HG02938 (cell line): ENCODE results near the gene BLNK.
A peak's percentile ranks its signal among the peaks of the same experiment; 100 is the strongest.

Experiments used
- ATAC-seq: cut with Tn5 transposase; IDR thresholded peaks from one replicate; pipeline ENCODE4 v1.9.1; 2021; ENCODE audit warnings: mild to moderate bottlenecking, moderate library complexity; ENCODE audit not compliant: unreplicated experiment

Gene BLNK

DNA sequence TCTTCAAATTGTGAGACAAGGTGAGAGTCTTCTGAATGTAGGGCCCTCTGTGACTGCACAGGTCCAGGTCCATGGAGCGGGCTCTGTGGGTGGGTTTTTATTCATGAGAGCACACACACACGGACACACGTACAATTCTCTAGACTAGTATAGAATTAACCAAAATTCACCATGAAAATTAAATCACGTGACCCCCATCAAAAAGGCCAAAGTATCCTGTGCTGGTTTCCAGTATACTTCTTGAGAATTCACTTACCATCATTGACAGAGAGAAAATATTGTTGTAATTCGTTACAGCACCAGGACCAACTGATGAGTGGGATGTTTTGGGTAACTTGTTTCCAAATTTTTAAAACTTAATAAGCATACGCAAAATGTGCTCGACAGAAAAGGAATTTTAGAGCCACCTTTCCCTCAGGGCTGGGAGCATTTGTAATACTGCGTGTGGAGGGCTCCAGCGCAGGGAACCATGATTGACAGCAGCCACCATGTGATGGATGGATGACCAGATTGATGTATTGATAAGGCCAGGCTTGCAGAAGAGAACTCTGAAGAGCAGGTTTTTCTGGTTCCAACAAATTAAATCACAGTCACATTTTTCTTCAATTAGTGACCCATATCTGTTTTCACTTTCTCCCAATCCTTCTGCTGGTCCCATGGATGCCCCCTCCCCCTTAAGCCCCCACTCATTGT is 18.0 kb upstream of the BLNK start:
- ATAC-seq, result no peak

DNA sequence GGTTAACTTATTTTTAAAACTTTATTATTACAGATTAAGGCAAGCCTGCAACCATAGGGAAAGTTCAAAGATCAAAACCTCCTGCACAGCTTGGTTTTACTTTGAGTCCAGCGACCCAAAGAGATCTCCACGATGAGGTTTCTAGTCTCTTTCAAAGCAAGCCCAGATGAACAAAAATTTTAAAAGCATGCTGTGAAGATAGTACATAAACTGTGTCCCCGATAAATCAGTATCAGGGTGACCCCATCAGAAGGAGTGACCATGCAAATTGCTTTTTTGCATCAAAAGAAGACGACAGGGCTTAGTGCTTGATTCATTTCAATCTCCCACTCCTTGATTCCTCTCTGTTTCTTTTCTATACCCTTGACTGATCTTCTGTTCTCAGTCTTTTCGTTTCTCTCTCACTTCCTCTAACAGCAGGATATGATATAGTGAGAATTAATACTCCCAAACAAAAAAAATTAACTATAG is 16.8 kb upstream of the BLNK start:
- ATAC-seq, result peak; percentile 62

DNA sequence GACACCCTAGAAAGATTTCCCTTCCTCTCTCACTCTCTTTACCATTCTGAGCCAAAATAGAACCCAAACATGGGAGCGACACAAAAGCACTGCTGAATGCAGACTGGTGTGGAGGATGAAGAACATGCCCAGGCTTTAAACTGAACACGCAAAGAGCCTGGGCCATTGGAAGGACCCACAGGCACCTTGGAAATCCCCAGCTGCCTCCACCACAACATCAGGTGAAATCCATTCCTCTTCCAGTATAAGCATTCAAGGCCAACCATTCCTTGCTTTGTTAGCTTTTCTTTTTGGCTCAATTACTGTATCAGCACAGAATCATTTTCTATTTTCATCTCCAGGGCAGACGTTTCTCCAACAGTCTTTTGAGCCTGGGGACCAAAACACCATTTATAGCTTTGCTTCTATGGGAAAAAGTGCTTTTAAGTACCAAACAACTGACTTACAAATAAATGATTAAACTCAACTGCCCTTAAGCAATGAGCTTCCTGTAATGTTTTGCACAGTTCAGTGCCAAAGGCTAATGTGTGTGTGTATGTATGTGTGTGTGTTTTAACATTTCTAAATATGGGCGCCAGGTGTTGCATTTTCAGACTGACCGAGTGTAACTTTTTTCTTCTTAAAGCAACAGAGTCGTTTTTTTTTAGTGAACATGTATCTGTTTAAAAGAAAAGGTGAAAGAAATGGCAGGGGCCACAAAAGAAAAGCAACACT is 16.2 kb upstream of the BLNK start:
- ATAC-seq, result peak; percentile 59

DNA sequence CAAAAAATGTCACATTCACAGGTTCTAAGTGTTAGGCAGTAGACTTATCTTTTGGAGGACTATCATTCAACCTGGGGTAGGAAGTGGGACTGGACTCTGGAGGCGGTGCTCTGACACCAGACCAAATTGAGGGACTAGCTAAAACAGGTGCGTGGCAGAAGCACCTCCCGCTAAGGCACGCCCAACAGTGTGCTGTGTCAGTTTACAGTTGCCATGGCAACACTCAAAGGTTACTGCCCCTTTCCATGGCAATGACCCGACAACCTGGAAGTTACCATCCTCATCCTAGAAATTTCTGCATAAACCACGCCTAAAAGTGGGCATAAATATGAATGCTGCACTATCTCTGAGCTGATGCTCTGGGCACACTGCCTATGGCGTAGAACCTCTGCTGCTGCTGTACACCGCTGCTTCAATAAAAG is 14.0 kb upstream of the BLNK start:
- no peak for ATAC-seq

DNA sequence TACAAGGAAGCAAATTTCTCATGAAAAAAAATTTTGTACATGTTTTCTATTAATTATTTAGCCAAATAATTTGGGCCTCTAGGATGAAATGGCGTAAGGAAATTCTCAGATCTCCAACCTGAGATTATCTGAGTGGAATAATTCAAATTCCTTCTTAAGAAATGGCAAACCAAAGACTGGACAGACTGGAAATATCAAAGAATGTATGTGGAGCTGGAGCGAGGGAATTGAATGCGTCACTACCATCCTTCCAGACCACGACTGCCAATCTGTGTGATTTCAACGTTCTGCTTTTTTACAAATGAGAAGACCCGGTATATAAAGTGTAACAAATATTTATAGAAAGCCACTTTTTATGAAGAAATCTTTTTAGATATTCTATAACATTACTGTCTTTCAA is 12.4 kb upstream of the BLNK start:
- no peak for ATAC-seq

DNA sequence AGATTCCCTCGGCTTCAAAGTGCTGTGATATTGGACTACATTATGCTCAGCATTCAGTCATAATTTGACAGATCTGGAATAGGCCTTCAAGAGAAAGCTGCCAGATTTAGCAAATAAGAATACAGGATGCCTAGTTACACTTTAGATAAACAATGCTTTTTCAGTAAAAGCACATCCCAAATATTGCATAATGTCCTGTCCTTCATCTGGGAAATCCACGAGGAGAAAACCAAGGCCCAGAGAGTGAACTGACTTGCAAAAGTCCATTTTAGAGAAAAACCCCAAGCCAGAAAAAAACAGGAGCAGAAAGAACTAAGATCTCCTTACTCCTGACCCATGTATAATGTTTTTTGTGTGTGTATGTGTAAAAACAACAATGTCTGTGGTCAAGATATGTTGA is 12.0 kb upstream of the BLNK start:
- no peak for ATAC-seq

DNA sequence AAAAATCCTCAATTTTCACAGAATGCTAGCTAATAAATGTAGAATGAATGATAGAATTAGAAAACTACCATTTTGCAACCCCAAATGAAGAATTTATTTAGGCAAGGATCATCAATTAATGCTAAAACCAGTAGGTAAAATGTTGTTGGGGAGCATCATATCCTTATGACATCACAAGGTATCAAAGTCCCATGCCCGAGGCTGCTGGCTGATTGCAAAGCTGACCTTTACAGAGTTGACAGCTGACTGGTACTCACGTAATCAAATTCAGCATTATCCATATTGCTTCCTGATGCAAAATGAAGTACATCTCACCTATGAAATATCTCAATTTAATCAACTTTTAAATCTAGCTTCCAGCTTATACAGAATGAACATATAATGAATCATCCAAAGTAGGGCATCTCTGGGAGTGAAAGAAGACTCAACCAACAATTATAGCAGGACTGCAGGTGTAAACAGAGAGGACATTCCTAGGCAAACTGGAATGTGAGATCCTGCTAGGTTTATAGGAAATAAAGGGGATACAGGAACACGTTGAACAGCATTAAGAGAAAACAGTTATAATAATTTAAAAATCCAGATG is 10.2 kb upstream of the BLNK start:
- no peak for ATAC-seq

DNA sequence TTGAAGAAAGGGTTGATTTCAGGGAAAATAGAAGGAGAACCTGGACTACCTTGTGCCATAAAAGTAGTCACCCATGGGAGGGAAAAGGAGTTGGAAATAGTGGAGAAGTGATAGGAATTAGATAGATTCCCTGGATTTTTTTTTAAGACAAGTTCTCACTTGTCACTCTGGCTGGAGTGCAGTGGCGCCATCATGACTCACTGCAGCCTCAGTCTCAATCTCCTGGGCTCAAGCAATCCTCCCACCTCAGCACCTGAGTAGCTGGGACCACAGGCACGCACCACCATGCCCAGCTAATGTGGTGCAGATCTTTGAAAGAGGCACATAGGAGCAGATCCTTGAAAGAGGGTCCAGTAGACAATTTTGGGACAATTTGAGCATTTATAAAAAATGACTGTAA is 9.5 kb upstream of the BLNK start:
- ATAC-seq, result no peak

DNA sequence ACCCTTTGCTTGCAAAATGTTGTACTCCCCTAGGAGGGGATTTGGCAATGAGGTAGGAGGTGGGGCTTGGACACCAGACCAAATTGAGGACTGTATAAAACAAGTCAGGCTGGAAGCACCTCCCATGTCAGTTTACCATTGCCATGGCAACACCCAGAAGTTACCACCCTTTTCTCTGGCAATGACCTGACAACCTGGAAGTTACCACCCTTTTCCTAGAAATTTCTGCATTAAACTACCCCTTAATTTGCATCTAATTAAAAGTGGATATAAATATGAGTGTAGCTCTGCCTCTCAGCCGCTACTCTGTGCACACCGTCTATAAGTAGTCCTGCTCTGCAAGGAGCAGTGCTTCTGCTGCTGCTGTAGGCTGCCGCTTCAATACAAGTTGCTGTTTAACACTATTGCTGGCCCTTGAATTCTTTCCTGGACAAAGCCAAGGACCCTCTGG is 7.8 kb upstream of the BLNK start:
- no peak for ATAC-seq

DNA sequence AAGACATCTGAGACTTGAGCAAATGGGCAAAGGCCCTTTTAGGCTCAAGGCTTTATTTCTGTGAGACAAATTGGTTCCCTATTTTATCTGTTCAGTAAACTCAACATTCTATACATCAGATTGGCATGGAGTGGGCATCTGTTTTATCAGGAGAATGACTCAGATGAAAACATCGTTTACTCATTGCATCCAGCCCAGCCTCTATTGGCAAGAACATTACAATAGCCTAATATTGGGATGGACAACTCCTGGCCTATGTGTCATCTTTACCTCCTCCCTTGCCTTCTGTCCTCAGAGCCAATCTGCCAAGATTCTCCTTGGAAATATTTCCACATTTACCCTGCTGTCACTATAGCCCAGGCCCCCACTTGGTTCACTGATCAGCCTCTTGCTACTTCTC is 5.5 kb upstream of the BLNK start:
- no peak for ATAC-seq

DNA sequence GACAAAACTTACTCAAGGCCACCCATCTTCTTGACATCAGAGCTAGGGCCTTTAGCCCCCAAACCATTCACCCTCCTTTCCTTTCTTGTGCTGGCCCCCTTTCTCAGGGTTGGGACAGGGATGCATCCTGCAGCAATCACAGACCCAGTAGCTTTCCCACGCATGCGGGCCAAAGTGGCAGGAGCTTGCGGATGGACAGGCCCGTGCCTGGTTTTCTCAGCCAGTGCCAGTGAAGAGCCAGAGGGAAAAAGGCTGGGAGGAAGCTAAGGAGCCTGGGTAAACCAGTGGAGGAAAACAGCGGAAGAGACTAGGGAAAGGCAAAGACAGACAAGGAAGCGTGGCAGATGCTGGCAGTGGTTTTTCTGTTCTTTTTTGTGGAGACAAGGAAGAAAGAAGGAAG is 5.1 kb upstream of the BLNK start:
- no peak for ATAC-seq

DNA sequence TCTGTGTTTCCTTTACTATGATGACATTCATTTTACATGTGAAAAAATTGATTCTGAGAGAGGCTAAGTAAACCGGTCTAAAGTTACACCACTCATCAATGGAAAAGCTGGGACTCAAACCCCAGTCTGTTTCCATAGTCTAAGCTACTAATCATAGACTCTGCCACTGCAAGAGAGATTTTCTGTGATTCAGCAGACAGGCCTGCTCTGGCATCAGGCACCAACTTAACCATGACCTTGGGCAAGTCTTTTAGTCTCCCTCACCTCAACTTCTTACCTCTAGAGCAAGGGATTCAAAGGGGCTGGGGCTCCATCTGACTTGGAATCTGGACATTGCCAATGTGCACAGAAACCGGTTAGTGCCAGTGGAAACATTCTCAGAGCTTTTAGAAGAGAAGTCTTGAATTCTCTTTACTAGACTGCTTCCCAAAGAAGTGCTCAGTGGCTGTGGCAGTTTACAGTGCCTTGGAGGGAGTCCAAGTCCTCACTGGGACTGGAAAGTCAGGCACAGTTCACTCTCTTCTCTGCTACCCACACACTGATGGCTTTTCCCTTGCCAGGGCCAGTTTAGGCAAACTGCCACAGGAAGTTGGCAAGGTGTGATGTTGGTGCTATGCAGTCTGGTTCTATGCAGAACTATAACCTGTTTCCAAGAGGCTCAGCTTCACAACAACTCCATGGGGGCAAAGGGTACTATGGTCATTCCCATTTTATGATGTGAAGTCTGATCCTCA is 4.5 kb upstream of the BLNK start:
- no peak for ATAC-seq

DNA sequence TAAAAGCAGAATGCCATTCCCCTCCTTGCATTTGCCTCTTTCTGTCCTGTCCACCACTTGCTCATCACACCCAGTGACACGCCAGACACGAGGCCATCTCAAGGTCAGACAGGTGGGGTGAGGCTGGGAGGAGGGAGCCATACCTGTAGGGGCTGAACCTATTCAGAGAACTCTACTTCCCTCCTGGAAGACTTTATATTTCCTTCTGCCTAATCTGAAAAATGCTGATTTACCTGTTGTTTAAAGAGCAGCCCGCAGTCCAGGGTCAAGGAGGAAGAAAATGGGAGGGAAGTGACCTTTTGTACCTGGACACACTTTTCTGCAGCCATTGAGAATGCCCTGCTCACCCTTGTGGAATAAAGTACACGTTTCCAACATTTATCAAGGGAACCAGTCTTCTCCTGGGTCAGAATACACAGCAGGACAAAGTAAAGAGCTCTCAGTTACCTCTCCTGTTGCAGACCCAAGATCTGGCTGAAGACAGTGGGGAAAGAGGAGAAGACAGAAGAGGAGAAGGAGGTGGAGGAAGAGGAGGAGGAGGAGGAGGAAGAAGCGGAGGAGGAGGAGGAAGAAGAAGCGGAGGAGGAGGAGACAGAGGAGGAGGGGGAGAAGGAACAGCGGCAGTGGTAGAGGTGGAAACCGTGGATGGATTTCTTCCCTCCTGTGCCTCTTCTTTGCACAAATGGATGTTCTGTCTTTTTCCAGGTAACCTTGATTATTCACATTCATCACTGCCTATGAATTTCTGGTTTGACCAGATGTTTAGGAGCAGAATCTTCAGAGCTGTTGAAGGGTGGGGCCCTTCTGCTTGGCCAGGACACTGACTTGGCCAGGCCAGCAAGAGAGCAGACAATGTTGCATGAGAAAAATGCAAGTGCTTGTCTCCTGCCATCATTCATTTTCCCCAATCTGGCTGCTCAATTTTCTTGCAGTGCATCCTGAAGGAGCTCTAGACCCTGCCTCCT is 1.2 kb upstream of the BLNK start:
- no peak for ATAC-seq

DNA sequence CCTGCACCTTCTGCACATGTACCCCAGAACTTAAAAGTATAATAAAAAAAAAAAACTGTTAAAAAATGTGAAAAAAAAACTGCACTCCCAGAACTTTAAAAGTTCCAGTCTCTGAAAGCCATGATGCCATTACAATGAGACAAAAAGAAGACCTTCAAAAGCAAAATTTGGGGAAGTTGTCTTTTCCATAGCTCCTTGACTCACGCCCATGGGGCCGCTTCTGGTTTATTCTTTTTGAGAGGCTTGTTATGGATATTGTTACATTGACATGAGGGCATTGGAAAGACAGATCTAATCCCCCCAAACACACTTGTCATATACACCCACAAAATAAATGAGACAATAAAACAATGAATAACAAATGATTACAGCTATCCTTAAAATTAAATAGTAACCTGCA is 798 bp downstream of the BLNK start:
- ATAC-seq, result no peak

DNA sequence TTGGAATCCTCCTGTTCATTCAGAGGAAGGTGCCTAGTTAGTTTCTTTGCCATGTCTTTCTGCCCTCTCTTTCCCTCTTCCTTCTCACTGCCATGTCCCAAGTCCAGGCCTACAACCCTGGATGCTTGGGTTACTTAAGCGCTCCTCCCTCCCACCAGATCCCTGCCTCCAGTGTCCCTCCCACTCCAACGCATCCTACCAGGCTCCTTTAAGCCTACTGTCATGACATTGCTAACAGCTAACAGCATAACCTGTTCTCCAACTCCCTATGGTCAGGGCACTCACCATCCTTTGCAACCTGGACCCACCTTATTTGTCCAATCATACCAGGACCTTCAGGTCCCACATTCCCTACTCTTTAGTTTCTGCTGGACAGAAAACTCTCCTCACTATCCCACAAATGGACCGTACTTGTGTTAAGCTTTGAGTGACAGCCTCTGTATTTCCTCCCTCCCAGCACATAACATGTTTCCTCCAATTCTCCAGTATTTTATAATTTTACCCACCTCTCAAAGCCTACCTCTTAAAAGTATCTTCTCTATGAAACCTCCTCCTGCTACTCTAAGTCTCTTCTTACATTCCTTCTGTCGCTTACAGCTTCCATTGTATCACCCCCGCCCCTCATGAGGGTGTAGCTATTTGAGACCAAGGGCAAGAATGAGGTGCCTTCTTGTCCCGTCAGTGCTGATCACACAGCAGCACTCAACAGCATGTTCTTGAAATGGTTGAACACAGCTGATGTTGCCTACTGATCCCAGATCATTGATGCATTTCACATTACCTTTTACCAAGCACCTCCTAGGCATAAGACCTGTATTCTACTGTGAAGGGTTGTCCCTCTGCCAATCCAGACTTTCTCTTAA is 1.7 kb downstream of the BLNK start:
- no peak for ATAC-seq

DNA sequence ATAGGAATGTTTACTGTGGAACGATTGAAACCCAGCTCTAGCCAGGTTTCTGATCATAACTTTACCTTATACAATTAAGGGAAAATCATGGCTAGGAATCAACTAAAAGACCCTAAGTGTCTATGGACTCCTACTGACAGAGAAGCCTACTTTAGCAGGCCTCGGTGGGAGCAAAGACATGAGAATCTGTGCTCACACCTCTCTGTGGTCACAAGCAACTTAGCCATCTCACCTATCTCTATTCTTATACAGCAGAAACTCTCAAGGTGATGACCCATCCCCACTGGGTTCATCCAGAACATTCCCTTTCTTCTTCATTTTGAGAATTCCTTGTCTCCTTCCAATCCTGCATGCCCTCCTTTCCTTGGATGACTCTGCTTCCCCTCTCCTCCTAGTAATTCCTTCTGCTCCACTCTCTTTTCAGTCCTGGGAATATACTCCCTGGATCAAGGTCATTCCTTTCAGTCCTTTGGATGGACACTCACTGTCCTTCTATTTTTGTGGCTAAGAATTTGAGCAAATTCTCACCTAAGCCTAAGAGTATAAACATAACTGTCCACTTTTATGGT is 2.9 kb downstream of the BLNK start:
- ATAC-seq, result no peak

DNA sequence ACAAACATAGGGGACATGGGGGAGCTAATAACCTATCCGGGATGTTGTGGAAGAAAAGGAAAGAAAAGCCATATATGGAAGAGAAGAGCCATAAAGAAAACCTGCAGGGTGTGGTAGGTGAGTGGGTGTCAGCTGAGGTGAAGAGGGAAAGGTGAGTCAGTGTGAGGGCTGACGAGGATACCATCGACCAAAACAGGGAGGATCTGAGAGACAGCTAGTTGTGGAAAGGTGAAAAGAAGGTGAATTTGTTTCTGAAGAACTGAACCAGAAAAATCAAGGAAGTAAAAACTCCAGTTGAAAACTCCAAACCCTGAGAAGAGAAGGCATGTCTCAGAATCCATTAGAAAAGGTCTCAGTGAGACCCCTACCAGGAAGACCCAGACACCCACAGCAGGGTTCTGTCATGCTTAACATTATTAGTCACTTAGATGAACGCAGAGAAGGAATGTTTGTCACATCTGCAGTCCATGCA is 4.1 kb downstream of the BLNK start:
- ATAC-seq, result no peak

DNA sequence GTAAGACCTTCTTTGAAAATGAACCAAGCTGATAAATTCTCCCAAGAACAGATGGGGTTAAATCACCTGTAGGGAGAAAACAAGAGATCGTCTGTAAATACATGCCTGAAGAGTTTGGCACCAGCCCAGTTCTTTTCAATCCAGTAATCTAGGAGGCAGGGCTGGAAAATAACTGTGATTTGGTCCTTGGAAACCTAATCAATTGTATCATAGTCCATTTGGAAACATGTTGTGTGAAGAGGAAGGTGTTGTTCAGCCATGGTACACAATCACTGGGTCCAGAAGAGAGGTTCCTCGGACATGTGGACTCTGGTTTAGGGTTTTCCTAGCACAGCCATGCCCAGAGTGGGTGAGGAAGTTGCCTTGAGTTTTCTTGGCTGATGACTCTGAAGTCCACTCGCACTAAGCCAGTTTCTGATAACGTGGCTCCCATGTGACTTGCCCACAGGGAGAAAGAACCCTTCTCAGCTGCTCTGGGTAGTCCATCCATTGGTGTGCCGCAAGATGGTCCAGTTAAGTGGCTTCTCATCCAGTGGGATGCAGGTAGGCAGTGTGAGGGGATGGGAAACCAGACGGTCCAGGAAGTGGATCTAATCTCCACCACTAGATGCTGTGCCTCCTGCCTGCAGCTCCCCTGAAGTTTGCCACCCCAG is 5.1 kb downstream of the BLNK start:
- no peak for ATAC-seq
